Thyroid gland (tissue), 4 donors: ENCODE results near the gene LAX1. TPM values are rescaled to one million over a fixed set of nuclear protein-coding genes. Genes with fewer than 3 reads are reported as not detected.
"Not testable (repeated sequence)": the region's sequence is repeated elsewhere in the genome, so short reads cannot be mapped to it uniquely, and the experiment has no call there.

Source experiments
- DNase-seq, 2 donors: peaks; one replicate each; pipeline ENCODE4 v3.0.0-alpha.2; 2019
- H3K27ac ChIP-seq, 3 donors: fragments of 200-600 bp; sonication (generic); 1 replicate in 2 of 3; 2 replicates in 1 of 3; pipeline ENCODE4 v1.5.1; 2016 to 2019; ENCODE audit warnings: mild to moderate bottlenecking in 1 of 3, moderate library complexity in 1 of 3
- H3K27me3 ChIP-seq: fragments of 200-600 bp; sonication (generic); one replicate; pipeline ENCODE4 v1.5.1; 2019
- H3K36me3 ChIP-seq, 2 donors: fragments of 200-600 bp; sonication (generic); one replicate each; pipeline ENCODE4 v1.5.1; 2016 to 2019
- H3K4me1 ChIP-seq, 2 donors: fragments of 200-600 bp; sonication (generic); one replicate each; pipeline ENCODE4 v1.5.1; 2017 to 2019
- H3K4me3 ChIP-seq, 3 donors: fragments of 200-600 bp; sonication (generic); replicated peaks in 1 of 3; 1 replicate in 2 of 3; 2 replicates in 1 of 3; pipeline ENCODE4 v1.5.1; 2016; ENCODE audit warnings: mild to moderate bottlenecking in 1 of 3
- H3K9me3 ChIP-seq: fragments of 200-600 bp; sonication (generic); one replicate; pipeline ENCODE4 v1.5.1; 2017
- POLR2A ChIP-seq, 2 donors: fragments of 450-650 bp; IDR thresholded peaks; one replicate each; pipeline ENCODE4 v1.6.1; 2017; ENCODE audit warnings: antibody characterized with exemption in 2 of 2, mild to moderate bottlenecking in 2 of 2, moderate library complexity in 1 of 2
- WGBS, 2 donors: methylation state at CpG; one replicate each; pipeline ENCODE4 v1.1.5; 2017; 5-methylcytosine and 5-hydroxymethylcytosine counted together
- intact Hi-C: fragments of 100-400 bp; cut with DNase I; formaldehyde crosslinking; loops from one replicate; pipeline ENCODE4 v1.15.1; 2023
- total RNA-seq, 4 donors: library from RNA; depleted of rRNA; stranded (reverse); fragments of >200 nt; gene quantifications; one replicate each; pipeline ENCODE4 v1.2.3, GENCODE V29; 2016
- TF ChIP-seq, protein P1 (sequence below), 6 experiments: fragments of 200-600 bp in 3 of 6; fragments of 450-650 bp in 3 of 6; sonication (generic) in 3 of 6; IDR thresholded peaks; one replicate each; pipeline ENCODE4 v1.5.1; 2016 to 2019; ENCODE audit warnings: antibody characterized with exemption in 6 of 6, mild to moderate bottlenecking in 2 of 6, inconsistent platforms in 1 of 6, moderate library complexity in 1 of 6

Gene LAX1
- total RNA-seq, 4 donors from 2014 or later, result 0.22 to 0.67 (median 0.40) TPM; not detected in 1

- Histone ChIP-seq H3K27me3 (no peaks in the 10 kb centered on the region), H3K4me1 (peaks cover 8% of the 10 kb centered on the region in 2 donors), H3K36me3 (no peaks in the 10 kb centered on the region), H3K9me3 (no peaks in the 10 kb centered on the region), H3K27ac (no peak overlapping the region), H3K4me3 (no peak overlapping the region)
- 93 to 94% methylated on average over 6 of the region's 6 CpGs for WGBS, 2 donors
- intact Hi-C loops, result no loop called here
- DNase-seq, result no peak
- TF ChIP-seq, protein P1, sequence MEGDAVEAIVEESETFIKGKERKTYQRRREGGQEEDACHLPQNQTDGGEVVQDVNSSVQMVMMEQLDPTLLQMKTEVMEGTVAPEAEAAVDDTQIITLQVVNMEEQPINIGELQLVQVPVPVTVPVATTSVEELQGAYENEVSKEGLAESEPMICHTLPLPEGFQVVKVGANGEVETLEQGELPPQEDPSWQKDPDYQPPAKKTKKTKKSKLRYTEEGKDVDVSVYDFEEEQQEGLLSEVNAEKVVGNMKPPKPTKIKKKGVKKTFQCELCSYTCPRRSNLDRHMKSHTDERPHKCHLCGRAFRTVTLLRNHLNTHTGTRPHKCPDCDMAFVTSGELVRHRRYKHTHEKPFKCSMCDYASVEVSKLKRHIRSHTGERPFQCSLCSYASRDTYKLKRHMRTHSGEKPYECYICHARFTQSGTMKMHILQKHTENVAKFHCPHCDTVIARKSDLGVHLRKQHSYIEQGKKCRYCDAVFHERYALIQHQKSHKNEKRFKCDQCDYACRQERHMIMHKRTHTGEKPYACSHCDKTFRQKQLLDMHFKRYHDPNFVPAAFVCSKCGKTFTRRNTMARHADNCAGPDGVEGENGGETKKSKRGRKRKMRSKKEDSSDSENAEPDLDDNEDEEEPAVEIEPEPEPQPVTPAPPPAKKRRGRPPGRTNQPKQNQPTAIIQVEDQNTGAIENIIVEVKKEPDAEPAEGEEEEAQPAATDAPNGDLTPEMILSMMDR (IDR thresholded peaks at IDR 0.05), result no peak
- no peak for TF ChIP-seq POLR2A (IDR thresholded peaks at IDR 0.05)
Observed at GRCh38 chr1:203746281-203746680, 18.7 kb upstream of the LAX1 start.

- no peaks in the 10 kb centered on the region for H3K27me3 ChIP-seq
- no peak overlapping the region for H3K27ac ChIP-seq
- DNase-seq, result no peak
- H3K36me3 ChIP-seq, result no peaks in the 10 kb centered on the region
- H3K9me3 ChIP-seq, result no peaks in the 10 kb centered on the region
- intact Hi-C loops, result no loop called here
- 88 to 94% methylated on average over 3 of the region's 3 CpGs for WGBS, 2 donors
- TF ChIP-seq POLR2A (IDR thresholded peaks at IDR 0.05), result no peak
- TF ChIP-seq, protein P1 (IDR thresholded peaks at IDR 0.05), result no peak
- H3K4me1 ChIP-seq, result no peaks in the 10 kb centered on the region
- H3K4me3 ChIP-seq, result no peak overlapping the region
Observed at GRCh38 chr1:203751051-203751450, 13.9 kb upstream of the LAX1 start.

GRCh38 chr1:203751618-203752361, 13.2 kb upstream of the LAX1 start:
- intact Hi-C loops, DNase-seq, H3K9me3 ChIP-seq, H3K36me3 ChIP-seq, H3K4me1 ChIP-seq, H3K27ac ChIP-seq, H3K27me3 ChIP-seq, H3K4me3 ChIP-seq: not testable (repeated sequence)
- WGBS, 2 donors, result 93 to 99% methylated on average over 5 of the region's 5 CpGs

- intact Hi-C loops, result no loop called here
- DNase-seq, result no peak
Observed at GRCh38 chr1:203754455-203754864, 10.5 kb upstream of the LAX1 start.

DNA sequence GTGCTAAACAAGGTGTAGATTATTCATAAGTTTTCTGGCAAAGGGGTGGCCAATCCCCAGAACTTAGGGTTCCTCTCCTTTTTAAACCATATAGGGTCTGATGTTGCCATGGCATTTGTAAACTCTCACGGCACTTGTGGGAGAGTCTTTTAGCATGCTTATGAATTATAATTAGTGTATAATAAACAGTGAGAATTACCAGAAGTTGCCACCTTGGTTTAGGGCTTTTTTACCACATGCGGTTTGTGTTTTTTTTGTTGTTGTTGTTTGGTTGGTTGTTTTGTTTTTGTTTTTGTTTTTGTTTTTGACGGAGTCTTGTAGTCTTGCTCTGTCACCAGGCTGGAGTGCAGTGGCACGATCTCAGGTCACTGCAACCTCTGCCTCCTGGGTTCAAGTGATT, 8.9 kb upstream of the LAX1 start:
- Histone ChIP-seq H3K4me1 (peaks cover 0 to 5% of the 10 kb centered on the region in 2 donors), H3K27me3 (no peaks in the 10 kb centered on the region), H3K4me3 (no peak overlapping the region), H3K27ac (no peak overlapping the region), H3K9me3 (no peaks in the 10 kb centered on the region), H3K36me3 (no peaks in the 10 kb centered on the region)
- intact Hi-C loops, result no loop called here
- 87 to 92% methylated on average over 4 of the region's 4 CpGs for WGBS, 2 donors
- no peak for DNase-seq
- TF ChIP-seq, protein P1 (IDR thresholded peaks at IDR 0.05), result no peak
- TF ChIP-seq POLR2A (IDR thresholded peaks at IDR 0.05), result no peak

More at GRCh38 chr1:203754455-203754864, 10.5 kb upstream of the LAX1 start:
- H3K4me1 ChIP-seq, result no peaks in the 10 kb centered on the region
- H3K27me3 ChIP-seq, result no peaks in the 10 kb centered on the region
- no peaks in the 10 kb centered on the region for H3K9me3 ChIP-seq
- H3K27ac ChIP-seq, result no peak overlapping the region
- WGBS, 2 donors, result 84 to 88% methylated on average over 4 of the region's 4 CpGs
- no peaks in the 10 kb centered on the region for H3K36me3 ChIP-seq
- TF ChIP-seq POLR2A (IDR thresholded peaks at IDR 0.05), result no peak
- TF ChIP-seq, protein P1 (IDR thresholded peaks at IDR 0.05), result no peak
- no peak overlapping the region for H3K4me3 ChIP-seq

DNA sequence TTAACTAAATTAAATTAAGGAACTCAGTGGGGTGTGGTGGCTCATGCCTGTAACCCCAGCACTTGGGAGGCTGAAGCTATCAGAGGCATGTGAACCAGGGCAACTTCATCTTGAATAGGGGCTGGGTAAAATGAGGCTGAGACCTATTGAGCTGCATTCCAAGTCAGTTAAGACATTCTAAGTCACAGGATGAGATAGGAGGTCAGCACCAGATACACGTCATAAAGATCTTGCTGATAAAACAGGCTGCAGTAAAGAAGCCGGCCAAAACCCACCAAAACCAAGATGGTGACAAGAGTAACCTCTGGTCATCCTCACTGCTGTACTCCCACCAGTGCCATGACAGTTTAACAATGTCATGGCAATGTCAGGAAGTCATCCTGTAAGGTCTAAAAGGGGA, 6.2 kb upstream of the LAX1 start:
- H3K4me3 ChIP-seq, H3K4me1 ChIP-seq, H3K9me3 ChIP-seq, DNase-seq, H3K36me3 ChIP-seq, H3K27ac ChIP-seq, H3K27me3 ChIP-seq, intact Hi-C loops: not testable (repeated sequence)
- 94 to 97% methylated on average over 2 of the region's 2 CpGs for WGBS, 2 donors
